ENCODE data around the gene ACTL7A. TPM values are rescaled to one million over a fixed set of nuclear protein-coding genes. Genes with fewer than 3 reads are reported as not detected.

Gene ACTL7A
- total RNA-seq, result not detected

GRCh38 chr9:108861997-108862396, at the start of gene ACTL7A:
ACTL7A (plus strand) TSS chr9:108862266; CDS start chr9:108862323, 57 bp downstream.
- Mint-ChIP-seq H3K27ac (no peak within 1 kb of the TSS), H3K36me3 (ENCODE audit: low read depth) (no peaks in the 10 kb centered on the region), H3K4me3 (no peak within 1 kb of the TSS), H3K27me3 (no peaks in the 10 kb centered on the region), H3K4me1 (no peaks in the 10 kb centered on the region), H3K9me3 (no peaks in the 10 kb centered on the region)
- ChIA-PET CTCF (no interaction called here), POLR2A (no interaction called here)
- no peak for DNase-seq

- Mint-ChIP-seq H3K4me1 (no peaks in the 10 kb centered on the region), H3K36me3 (ENCODE audit: low read depth) (no peaks in the 10 kb centered on the region), H3K9me3 (no peaks in the 10 kb centered on the region), H3K27ac (no peak overlapping the region), H3K27me3 (peaks cover 10% of the 10 kb centered on the region), H3K4me3 (no peak overlapping the region)
- POLR2A ChIA-PET, result no interaction called here
- no peak for DNase-seq
- CTCF ChIA-PET, result no interaction called here
These were observed 49.6 kb upstream of the ACTL7A start for GRCh38 chr9:108812396-108813025.

GRCh38 chr9:108813951-108814601, 48.0 kb upstream of the ACTL7A start:
- Mint-ChIP-seq H3K4me3 (no peak overlapping the region), H3K27me3 (peaks cover 11% of the 10 kb centered on the region), H3K27ac (no peak overlapping the region), H3K4me1 (no peaks in the 10 kb centered on the region), H3K9me3 (no peaks in the 10 kb centered on the region), H3K36me3 (ENCODE audit: low read depth) (no peaks in the 10 kb centered on the region)
- CTCF ChIA-PET, result interaction anchor here (1.9 kb wide), 1 partner anchor 140 kb away, joined by 4 read pairs; no protein-coding TSS in a partner anchor
- POLR2A ChIA-PET, result no interaction called here
- DNase-seq, result no peak

- Mint-ChIP-seq H3K4me1 (no peaks in the 10 kb centered on the region), H3K36me3 (ENCODE audit: low read depth) (no peaks in the 10 kb centered on the region), H3K27ac (no peak overlapping the region), H3K4me3 (no peak overlapping the region), H3K9me3 (no peaks in the 10 kb centered on the region), H3K27me3 (peaks cover 11% of the 10 kb centered on the region)
- ChIA-PET CTCF (interaction anchor here (1.9 kb wide), 1 partner anchor 139 kb away, joined by 4 read pairs; no protein-coding TSS in a partner anchor), POLR2A (no interaction called here)
- DNase-seq, result no peak
These were observed 46.9 kb upstream of the ACTL7A start for GRCh38 chr9:108815156-108815555.

GRCh38 chr9:108816037-108816436, 46.0 kb upstream of the ACTL7A start:
- no peaks in the 10 kb centered on the region for H3K4me1 Mint-ChIP-seq
- no peak overlapping the region for H3K27ac Mint-ChIP-seq
- ChIA-PET CTCF (no interaction called here), POLR2A (no interaction called here)
- no peak for DNase-seq
- no peaks in the 10 kb centered on the region for H3K9me3 Mint-ChIP-seq
- H3K4me3 Mint-ChIP-seq, result no peak overlapping the region
- H3K36me3 Mint-ChIP-seq (ENCODE audit: low read depth), result no peaks in the 10 kb centered on the region
- peaks cover 11% of the 10 kb centered on the region for H3K27me3 Mint-ChIP-seq

GRCh38 chr9:108823829-108824228, 38.2 kb upstream of the ACTL7A start:
- no peak overlapping the region for H3K4me3 Mint-ChIP-seq
- H3K36me3 Mint-ChIP-seq (ENCODE audit: low read depth), result no peaks in the 10 kb centered on the region
- DNase-seq, result no peak
- H3K27me3 Mint-ChIP-seq, result peaks cover 12% of the 10 kb centered on the region
- ChIA-PET CTCF (no interaction called here), POLR2A (no interaction called here)
- no peaks in the 10 kb centered on the region for H3K4me1 Mint-ChIP-seq
- peaks cover 6% of the 10 kb centered on the region for H3K9me3 Mint-ChIP-seq
- no peak overlapping the region for H3K27ac Mint-ChIP-seq

GRCh38 chr9:108830272-108830671, 31.8 kb upstream of the ACTL7A start:
- Mint-ChIP-seq H3K4me3 (no peak overlapping the region), H3K36me3 (ENCODE audit: low read depth) (no peaks in the 10 kb centered on the region), H3K9me3 (no peaks in the 10 kb centered on the region), H3K27ac (no peak overlapping the region), H3K27me3 (peaks cover 9% of the 10 kb centered on the region), H3K4me1 (peaks cover 7% of the 10 kb centered on the region)
- no peak for DNase-seq
- CTCF ChIA-PET, result interaction anchor here (0.7 kb wide), 1 partner anchor 536 kb away, joined by 3 read pairs; no protein-coding TSS in a partner anchor
- POLR2A ChIA-PET, result no interaction called here

- POLR2A ChIA-PET, result no interaction called here
- peaks cover 7% of the 10 kb centered on the region for H3K4me1 Mint-ChIP-seq
- H3K27ac Mint-ChIP-seq, result no peak overlapping the region
- peaks cover 9% of the 10 kb centered on the region for H3K27me3 Mint-ChIP-seq
- no peak overlapping the region for H3K4me3 Mint-ChIP-seq
- CTCF ChIA-PET, result no interaction called here
- DNase-seq, result no peak
- no peaks in the 10 kb centered on the region for H3K9me3 Mint-ChIP-seq
- no peaks in the 10 kb centered on the region for H3K36me3 Mint-ChIP-seq (ENCODE audit: low read depth)
These were observed 30.4 kb upstream of the ACTL7A start for GRCh38 chr9:108831496-108832178.

- Mint-ChIP-seq H3K36me3 (ENCODE audit: low read depth) (no peaks in the 10 kb centered on the region), H3K4me1 (peaks cover 7% of the 10 kb centered on the region), H3K27ac (no peak overlapping the region), H3K4me3 (no peak overlapping the region), H3K27me3 (peaks cover 9% of the 10 kb centered on the region), H3K9me3 (no peaks in the 10 kb centered on the region)
- CTCF ChIA-PET, result no interaction called here
- POLR2A ChIA-PET, result no interaction called here
- no peak for DNase-seq
These were observed 29.9 kb upstream of the ACTL7A start for GRCh38 chr9:108832179-108832500.

GRCh38 chr9:108834959-108835665, 27.0 kb upstream of the ACTL7A start:
- ChIA-PET POLR2A (no interaction called here), CTCF (no interaction called here)
- H3K27me3 Mint-ChIP-seq, result no peaks in the 10 kb centered on the region
- no peaks in the 10 kb centered on the region for H3K36me3 Mint-ChIP-seq (ENCODE audit: low read depth)
- H3K4me3 Mint-ChIP-seq, result no peak overlapping the region
- DNase-seq, result no peak
- H3K9me3 Mint-ChIP-seq, result no peaks in the 10 kb centered on the region
- H3K27ac Mint-ChIP-seq, result no peak overlapping the region
- peaks cover 7% of the 10 kb centered on the region for H3K4me1 Mint-ChIP-seq

GRCh38 chr9:108835831-108836230, 26.2 kb upstream of the ACTL7A start:
- Mint-ChIP-seq H3K27me3 (no peaks in the 10 kb centered on the region), H3K4me1 (peaks cover 3% of the 10 kb centered on the region), H3K36me3 (ENCODE audit: low read depth) (no peaks in the 10 kb centered on the region), H3K27ac (no peak overlapping the region), H3K9me3 (no peaks in the 10 kb centered on the region), H3K4me3 (no peak overlapping the region)
- POLR2A ChIA-PET, result no interaction called here
- CTCF ChIA-PET, result no interaction called here
- DNase-seq, result no peak

GRCh38 chr9:108836319-108836718, 25.7 kb upstream of the ACTL7A start:
- CTCF ChIA-PET, result no interaction called here

GRCh38 chr9:108836781-108837180, 25.3 kb upstream of the ACTL7A start:
- Mint-ChIP-seq H3K27ac (no peak overlapping the region), H3K27me3 (no peaks in the 10 kb centered on the region), H3K36me3 (ENCODE audit: low read depth) (no peaks in the 10 kb centered on the region), H3K4me1 (peaks cover 3% of the 10 kb centered on the region), H3K9me3 (no peaks in the 10 kb centered on the region), H3K4me3 (no peak overlapping the region)
- no peak for DNase-seq
- CTCF ChIA-PET, result no interaction called here
- POLR2A ChIA-PET, result no interaction called here

More at GRCh38 chr9:108836319-108836718, 25.7 kb upstream of the ACTL7A start:
- no peaks in the 10 kb centered on the region for H3K27me3 Mint-ChIP-seq
- H3K9me3 Mint-ChIP-seq, result no peaks in the 10 kb centered on the region
- no peak overlapping the region for H3K27ac Mint-ChIP-seq
- H3K4me3 Mint-ChIP-seq, result no peak overlapping the region
- H3K36me3 Mint-ChIP-seq (ENCODE audit: low read depth), result no peaks in the 10 kb centered on the region
- peaks cover 3% of the 10 kb centered on the region for H3K4me1 Mint-ChIP-seq
- DNase-seq, result no peak
- POLR2A ChIA-PET, result no interaction called here

Data from activated CD4-positive, alpha-beta memory T cell treated with anti-CD3 and anti-CD28 coated beads, Interleukin-2, amount 10 ng/mL, durations not matched to agents 7 days and 5 days (primary cell).